HepG2 (cell line): ENCODE measurements around the gene SETD2. TPM values are rescaled to one million over a fixed set of nuclear protein-coding genes. Genes with fewer than 3 reads are reported as not detected.

Experiments
- GPBP1L1 ChIP-seq: sonication (generic); formaldehyde crosslinking; IDR thresholded peaks from 2 replicates; pipeline ENCODE4 v1.5.0; 2020; ENCODE audit warnings: mild to moderate bottlenecking, missing genetic modification reagents
- RERE ChIP-seq: IDR thresholded peaks from 2 replicates; pipeline ENCODE4 v1.6.1; 2016; ENCODE audit warnings: low read depth, missing genetic modification reagents, missing compliant biosample characterization
- ZBTB40 ChIP-seq, 2 experiments: fragments of 450-650 bp in 1 of 2; sonication (generic) in 1 of 2; formaldehyde crosslinking in 1 of 2; IDR thresholded peaks; 2 replicates each; pipeline versions ENCODE4 v1.6.1 to v1.8.0; 2016 to 2022; ENCODE audit warnings: antibody characterized with exemption in 1 of 2, mild to moderate bottlenecking in 1 of 2, missing genetic modification reagents in 1 of 2
- polyA plus RNA-seq, 8 experiments: library from polyadenylated mRNA; depleted of rRNA in 3 of 8; stranded (reverse) in 7 of 8; unstranded in 1 of 8; fragments of >200 nt; fragmentation: Illumina TruSeq in 4 of 8; extraction: Trizol in 4 of 8; gene quantifications; 2 replicates each; pipeline versions ENCODE4 v1.2.1 to v1.2.3, GENCODE V29; 2011 to 2016; ENCODE audit warnings: low read depth in 4 of 8, missing spikeins in 1 of 8, mixed read lengths in 1 of 8; ENCODE audit not compliant: insufficient read depth in 1 of 8
- total RNA-seq, 5 experiments: library from RNA; depleted of rRNA; stranded (reverse); fragments of >200 nt; fragmentation: Illumina TruSeq; extraction: Trizol; gene quantifications; 2 replicates each; pipeline ENCODE4 v1.2.3, GENCODE V29; 2016; ENCODE audit warnings: low read depth in 1 of 5

The SETD2 gene
- total and polyA plus RNA-seq, 2 of the 13 experiments (the other 11 are each of a cell fraction or from before 2014, with no cell fraction given) = 14.2 to 24.2 TPM

- TF ChIP-seq ZBTB40 (IDR thresholded peaks at IDR 0.05) (no peak), ZBTB40 (CRISPR knock-in tag; IDR thresholded peaks at IDR 0.05) (no peak), RERE (CRISPR knock-in tag) (no peak), GPBP1L1 (CRISPR knock-in tag) (no peak)
Observed at GRCh38 chr3:46992231-46992630, 171.7 kb downstream of the SETD2 start (continued).
